HG03460 (cell line): ENCODE results near the gene ADARB2.
"Not testable (repeated sequence)": the region's sequence is repeated elsewhere in the genome, so short reads cannot be mapped to it uniquely, and the experiment has no call there.

ENCODE experiments used
- ATAC-seq: cut with Tn5 transposase; IDR thresholded peaks from one replicate; pipeline ENCODE4 v1.9.1; 2021; ENCODE audit not compliant: unreplicated experiment

ADARB2 gene

GRCh38 chr10:1274111-1274661 lies 463.1 kb downstream of the ADARB2 start:
- no peak for ATAC-seq

- ATAC-seq, result no peak
Measured at GRCh38 chr10:1273372-1274105, 463.8 kb downstream of the ADARB2 start.

- no peak for ATAC-seq
Measured at GRCh38 chr10:1272777-1273161, 464.6 kb downstream of the ADARB2 start.

GRCh38 chr10:1272079-1272776 lies 465.1 kb downstream of the ADARB2 start:
- ATAC-seq, result no peak

- ATAC-seq, result no peak
Measured at GRCh38 chr10:1270906-1271305, 466.4 kb downstream of the ADARB2 start.

- no peak for ATAC-seq
Measured at GRCh38 chr10:1270490-1270889, 466.8 kb downstream of the ADARB2 start.

- no peak for ATAC-seq
Measured at GRCh38 chr10:1268831-1269230, 468.5 kb downstream of the ADARB2 start.

GRCh38 chr10:1267568-1267967 lies 469.8 kb downstream of the ADARB2 start:
- no peak for ATAC-seq

GRCh38 chr10:1267148-1267547 lies 470.2 kb downstream of the ADARB2 start:
- no peak for ATAC-seq

GRCh38 chr10:1266033-1266802 lies 471.1 kb downstream of the ADARB2 start:
- no peak for ATAC-seq

GRCh38 chr10:1264001-1264400 lies 473.3 kb downstream of the ADARB2 start:
- no peak for ATAC-seq

- no peak for ATAC-seq
Measured at GRCh38 chr10:1257274-1257673, 480.1 kb downstream of the ADARB2 start.

- no peak for ATAC-seq
Measured at GRCh38 chr10:1256432-1256725, 480.9 kb downstream of the ADARB2 start.

GRCh38 chr10:1255600-1256431 lies 481.5 kb downstream of the ADARB2 start:
- no peak for ATAC-seq

- no peak for ATAC-seq
Measured at GRCh38 chr10:1255118-1255517, 482.2 kb downstream of the ADARB2 start.

- no peak for ATAC-seq
Measured at GRCh38 chr10:1253523-1254353, 483.6 kb downstream of the ADARB2 start.

- no peak for ATAC-seq
Measured at GRCh38 chr10:1251769-1252168, 485.6 kb downstream of the ADARB2 start.

GRCh38 chr10:1249142-1249920 lies 488.0 kb downstream of the ADARB2 start:
- ATAC-seq, result no peak

GRCh38 chr10:1248262-1248630 lies 489.1 kb downstream of the ADARB2 start:
- not testable (repeated sequence) for ATAC-seq
